Tibial nerve (tissue), 4 donors: Measurements from ENCODE around the gene PGF.

Experiments
- CTCF ChIP-seq, 5 experiments: fragments of 200-600 bp in 3 of 5; fragments of 450-650 bp in 2 of 5; sonication (generic) in 3 of 5; IDR thresholded peaks; one replicate each; pipeline ENCODE4 v1.5.1; 2016 to 2019; ENCODE audit warnings: antibody characterized with exemption in 5 of 5, mild to moderate bottlenecking in 3 of 5, moderate library complexity in 2 of 5
- EP300 ChIP-seq, 2 donors: sonication (generic); formaldehyde crosslinking; IDR thresholded peaks; one replicate each; pipeline ENCODE4 v1.6.1; 2017; ENCODE audit warnings: antibody characterized with exemption in 2 of 2, mild to moderate bottlenecking in 1 of 2
- POLR2A ChIP-seq, 2 donors: fragments of 450-650 bp; IDR thresholded peaks; one replicate each; pipeline ENCODE4 v1.6.1; 2017; ENCODE audit warnings: antibody characterized with exemption in 2 of 2, mild to moderate bottlenecking in 2 of 2, moderate library complexity in 2 of 2

GRCh38 chr14:74891870-74892269 is 63.5 kb downstream of the PGF start:
- TF ChIP-seq CTCF (IDR thresholded peaks at IDR 0.05), result no peak
- no peak for TF ChIP-seq POLR2A (IDR thresholded peaks at IDR 0.05)
- no peak for TF ChIP-seq EP300 (IDR thresholded peaks at IDR 0.05)
